GM12875 (cell line): Measurements from ENCODE around the gene SLC27A6.
"Not testable (repeated sequence)": the region's sequence is repeated elsewhere in the genome, so short reads cannot be mapped to it uniquely, and the experiment has no call there.

ENCODE experiments used
- H3K4me3 ChIP-seq: one replicate; pipeline ENCODE4 v1.5.1; 2011; ENCODE audit warnings: low read depth, low read length, control low read depth
- TF ChIP-seq, protein P1 (sequence below): IDR thresholded peaks from 2 replicates; pipeline ENCODE4 v1.5.1; 2011; ENCODE audit warnings: low read depth, mild to moderate bottlenecking, control low read depth, inconsistent platforms, low read length, moderate library complexity, borderline replicate concordance; ENCODE audit not compliant: insufficient read depth

SLC27A6 gene

DNA sequence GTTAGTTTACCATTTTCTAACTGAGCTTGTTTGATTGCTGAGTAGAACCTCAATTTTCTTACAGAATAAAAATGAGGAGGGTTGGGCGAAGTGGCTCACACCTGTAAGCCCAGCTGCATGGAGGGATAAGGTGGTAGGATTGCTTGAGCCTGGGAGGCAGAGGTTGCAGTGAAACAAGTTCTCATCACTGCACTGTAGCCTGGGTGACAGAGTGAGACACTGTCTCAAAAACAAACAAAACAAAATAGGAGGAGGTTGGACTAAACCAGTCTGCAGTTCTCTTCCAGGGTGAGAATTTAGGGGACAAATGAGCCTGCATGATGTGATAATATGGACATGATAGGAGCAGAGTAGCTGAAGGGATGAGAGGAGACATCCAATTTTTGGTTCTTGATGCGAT is 57.3 kb downstream of the SLC27A6 start:
- TF ChIP-seq, protein P1, sequence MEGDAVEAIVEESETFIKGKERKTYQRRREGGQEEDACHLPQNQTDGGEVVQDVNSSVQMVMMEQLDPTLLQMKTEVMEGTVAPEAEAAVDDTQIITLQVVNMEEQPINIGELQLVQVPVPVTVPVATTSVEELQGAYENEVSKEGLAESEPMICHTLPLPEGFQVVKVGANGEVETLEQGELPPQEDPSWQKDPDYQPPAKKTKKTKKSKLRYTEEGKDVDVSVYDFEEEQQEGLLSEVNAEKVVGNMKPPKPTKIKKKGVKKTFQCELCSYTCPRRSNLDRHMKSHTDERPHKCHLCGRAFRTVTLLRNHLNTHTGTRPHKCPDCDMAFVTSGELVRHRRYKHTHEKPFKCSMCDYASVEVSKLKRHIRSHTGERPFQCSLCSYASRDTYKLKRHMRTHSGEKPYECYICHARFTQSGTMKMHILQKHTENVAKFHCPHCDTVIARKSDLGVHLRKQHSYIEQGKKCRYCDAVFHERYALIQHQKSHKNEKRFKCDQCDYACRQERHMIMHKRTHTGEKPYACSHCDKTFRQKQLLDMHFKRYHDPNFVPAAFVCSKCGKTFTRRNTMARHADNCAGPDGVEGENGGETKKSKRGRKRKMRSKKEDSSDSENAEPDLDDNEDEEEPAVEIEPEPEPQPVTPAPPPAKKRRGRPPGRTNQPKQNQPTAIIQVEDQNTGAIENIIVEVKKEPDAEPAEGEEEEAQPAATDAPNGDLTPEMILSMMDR = no peak
- no peak overlapping the region for H3K4me3 ChIP-seq

DNA sequence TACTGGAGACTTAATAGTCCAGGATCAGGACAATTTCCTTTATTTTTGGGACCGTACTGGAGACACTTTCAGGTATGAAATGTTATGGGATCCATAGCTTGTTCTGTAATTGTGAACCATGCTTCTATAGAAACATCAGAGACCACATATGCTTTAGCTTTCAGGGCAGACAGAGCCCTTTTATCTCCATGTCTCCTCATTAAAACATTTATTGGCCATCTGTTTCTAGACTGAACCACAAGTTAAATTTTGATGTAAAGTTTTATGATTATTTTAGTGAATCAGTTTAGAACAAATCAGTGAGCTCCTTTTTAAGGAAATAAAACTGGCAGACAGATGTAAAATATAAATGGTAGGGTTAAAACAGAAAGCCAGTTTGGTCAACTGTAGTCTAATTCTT is 62.0 kb downstream of the SLC27A6 start:
- no peak overlapping the region for H3K4me3 ChIP-seq
- TF ChIP-seq, protein P1 = no peak

DNA sequence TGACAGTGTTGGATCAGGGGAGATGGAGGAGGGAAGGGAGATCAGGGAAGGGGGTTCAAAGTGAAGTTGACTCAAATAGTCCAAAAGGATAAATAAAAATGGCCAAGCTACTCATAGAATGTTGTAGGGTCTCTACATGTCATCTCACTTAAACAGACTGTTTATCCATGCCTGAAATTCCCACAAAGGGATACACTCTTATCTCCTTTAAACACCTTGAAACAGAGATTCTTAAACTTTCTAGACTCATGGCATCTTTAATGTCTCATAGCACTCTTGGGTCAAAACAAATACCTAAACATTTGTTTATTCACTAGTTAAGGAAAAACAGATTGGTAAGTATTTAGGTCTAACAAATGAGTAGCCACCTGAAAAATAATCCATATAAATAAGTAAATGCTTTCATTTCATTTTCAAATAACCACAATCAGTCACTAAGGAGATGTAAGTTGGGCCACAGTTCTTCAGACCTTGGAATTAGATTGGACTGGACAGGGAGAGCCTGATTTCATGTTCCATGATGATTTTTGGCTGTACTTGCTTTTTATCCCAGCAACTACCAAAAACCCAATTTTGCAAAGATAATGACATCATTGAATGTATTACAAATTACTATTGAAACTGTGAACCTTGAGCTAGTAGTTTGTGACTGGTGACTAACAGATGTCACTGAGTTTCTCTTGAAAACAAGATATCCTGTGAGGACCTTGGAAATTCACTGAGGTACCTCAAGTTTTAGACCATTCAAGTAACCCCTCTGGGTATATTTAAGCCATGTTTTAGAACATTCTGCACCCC is 66.8 kb downstream of the SLC27A6 start:
- TF ChIP-seq, protein P1 = no peak
- H3K4me3 ChIP-seq = no peak overlapping the region

GRCh38 chr5:129036257-129036656 is 71.0 kb downstream of the SLC27A6 start:
- not testable (repeated sequence) for H3K4me3 ChIP-seq

DNA sequence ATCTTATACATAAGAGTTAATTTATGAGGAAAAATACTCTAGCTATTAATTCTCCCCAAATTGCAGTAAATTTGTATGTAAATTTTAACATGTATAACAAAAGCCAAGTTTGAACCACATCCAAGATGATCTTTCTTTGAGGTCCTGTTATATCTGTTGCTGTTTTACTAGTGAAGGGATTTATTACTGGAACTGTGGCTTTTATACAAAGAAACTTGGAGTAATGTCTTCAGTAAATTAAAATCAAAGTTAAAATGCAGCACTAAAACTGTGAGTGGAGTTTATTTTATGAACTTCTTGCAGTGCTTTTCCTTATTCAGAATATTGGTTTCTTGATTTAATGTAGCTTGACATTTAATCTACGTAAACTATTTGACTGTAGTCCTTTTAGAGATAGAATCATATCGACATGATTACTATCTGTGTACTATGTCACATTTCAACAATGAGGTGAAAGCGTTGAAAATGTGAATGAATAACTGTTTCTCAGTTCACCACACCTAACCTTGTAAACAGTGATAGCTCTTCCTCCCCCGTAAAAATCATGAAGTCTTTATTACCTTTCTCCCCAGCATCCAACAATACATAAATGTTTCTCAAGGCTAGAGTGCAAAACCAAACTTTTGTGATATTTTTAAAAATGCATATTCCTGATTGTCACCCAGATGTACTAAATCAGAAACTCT is 76.1 kb downstream of the SLC27A6 start:
- TF ChIP-seq, protein P1 = no peak
- H3K4me3 ChIP-seq = no peak overlapping the region

GRCh38 chr5:129042306-129042705 is 77.0 kb downstream of the SLC27A6 start:
- H3K4me3 ChIP-seq = no peak overlapping the region
- TF ChIP-seq, protein P1 = no peak

GRCh38 chr5:129043894-129044293 is 78.6 kb downstream of the SLC27A6 start:
- no peak overlapping the region for H3K4me3 ChIP-seq
- TF ChIP-seq, protein P1 = no peak
